ENCODE results near the gene SLC6A20.
A peak's percentile ranks its signal among the peaks of the same experiment; 100 is the strongest.
"Not testable (repeated sequence)": the region's sequence is repeated elsewhere in the genome, so short reads cannot be mapped to it uniquely, and the experiment has no call there.

The SLC6A20 gene

GRCh38 chr3:45777111-45777745 is 19.1 kb downstream of the SLC6A20 start:
- DNase-seq, result no peak

DNA sequence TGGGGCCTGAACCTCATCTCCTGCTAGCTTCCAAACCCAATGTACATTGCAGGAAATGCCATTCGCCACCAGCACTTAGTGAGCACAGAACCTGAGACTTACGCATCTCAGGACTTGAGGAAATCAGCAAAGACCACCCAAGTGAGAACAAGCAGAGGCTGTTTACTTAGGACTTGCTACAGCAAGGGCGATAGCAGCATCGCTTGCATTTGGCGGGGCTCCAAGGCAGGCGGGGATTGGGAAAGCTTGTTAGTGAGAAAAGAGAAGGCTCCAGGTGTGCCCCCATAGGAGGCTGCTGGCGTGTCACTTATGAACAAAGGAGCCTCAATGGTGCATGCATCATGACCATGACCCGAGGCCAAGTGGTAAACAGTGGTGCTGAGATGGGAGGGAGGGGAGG is 19.7 kb downstream of the SLC6A20 start:
- peak; percentile 79 for DNase-seq

GRCh38 chr3:45776301-45776595 is 20.1 kb downstream of the SLC6A20 start:
- no peak for DNase-seq

GRCh38 chr3:45775571-45776300 is 20.6 kb downstream of the SLC6A20 start:
- no peak for DNase-seq

DNA sequence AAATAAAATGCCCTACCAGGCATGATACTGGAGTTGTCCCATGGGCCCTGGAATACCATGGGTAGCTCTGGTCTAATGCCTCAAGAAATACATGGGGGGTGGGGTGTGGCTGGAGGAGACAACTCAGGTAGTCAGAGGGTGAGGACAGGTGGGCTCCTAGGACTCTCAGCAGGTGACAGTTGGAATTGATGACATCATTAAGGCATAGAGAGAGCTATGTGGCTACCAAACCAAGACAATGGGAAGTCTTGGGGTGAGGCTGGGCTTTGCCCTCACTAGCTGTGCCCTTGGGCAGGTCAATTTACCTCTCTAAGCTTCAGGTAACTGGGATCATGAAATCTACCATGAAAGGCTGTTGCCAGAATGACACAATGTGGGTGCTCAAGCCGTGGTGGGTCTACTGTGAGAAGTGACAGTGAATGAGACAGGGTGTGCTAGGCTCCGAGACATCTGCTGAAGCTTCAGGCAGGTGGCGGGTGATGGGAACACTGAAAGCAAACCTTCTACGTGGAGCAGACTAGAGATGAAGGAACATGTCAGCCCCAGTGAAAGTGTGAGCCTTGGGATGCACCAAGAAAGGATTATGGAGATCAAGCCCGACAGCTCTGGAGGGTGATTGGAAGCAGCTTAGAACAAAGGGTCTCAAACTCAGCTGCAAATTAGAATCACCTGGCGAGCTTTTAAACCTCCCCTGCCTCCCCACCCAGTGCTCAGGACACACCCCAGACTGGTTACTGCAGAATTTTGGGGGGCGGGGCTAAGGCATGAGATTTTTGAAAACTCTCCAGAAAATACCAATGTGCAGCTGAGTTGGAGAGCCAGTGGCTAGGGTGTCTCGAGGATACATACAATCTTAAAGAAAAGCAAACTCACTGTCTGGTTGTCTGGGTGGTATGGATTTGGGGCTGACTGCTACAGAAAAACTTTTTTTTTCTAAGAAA is 21.5 kb downstream of the SLC6A20 start:
- DNase-seq, result no peak

- no peak for DNase-seq
Measured at GRCh38 chr3:45773714-45774449, 22.5 kb downstream of the SLC6A20 start.

- no peak for DNase-seq
Measured at GRCh38 chr3:45773072-45773471, 23.3 kb downstream of the SLC6A20 start.

- DNase-seq, result no peak
Measured at GRCh38 chr3:45772341-45773035, 23.8 kb downstream of the SLC6A20 start.

GRCh38 chr3:45771831-45772230 is 24.5 kb downstream of the SLC6A20 start:
- DNase-seq, result no peak

- no peak for DNase-seq
Measured at GRCh38 chr3:45771166-45771775, 25.1 kb downstream of the SLC6A20 start.

GRCh38 chr3:45765958-45766357 is 30.4 kb downstream of the SLC6A20 start:
- no peak for DNase-seq

DNA sequence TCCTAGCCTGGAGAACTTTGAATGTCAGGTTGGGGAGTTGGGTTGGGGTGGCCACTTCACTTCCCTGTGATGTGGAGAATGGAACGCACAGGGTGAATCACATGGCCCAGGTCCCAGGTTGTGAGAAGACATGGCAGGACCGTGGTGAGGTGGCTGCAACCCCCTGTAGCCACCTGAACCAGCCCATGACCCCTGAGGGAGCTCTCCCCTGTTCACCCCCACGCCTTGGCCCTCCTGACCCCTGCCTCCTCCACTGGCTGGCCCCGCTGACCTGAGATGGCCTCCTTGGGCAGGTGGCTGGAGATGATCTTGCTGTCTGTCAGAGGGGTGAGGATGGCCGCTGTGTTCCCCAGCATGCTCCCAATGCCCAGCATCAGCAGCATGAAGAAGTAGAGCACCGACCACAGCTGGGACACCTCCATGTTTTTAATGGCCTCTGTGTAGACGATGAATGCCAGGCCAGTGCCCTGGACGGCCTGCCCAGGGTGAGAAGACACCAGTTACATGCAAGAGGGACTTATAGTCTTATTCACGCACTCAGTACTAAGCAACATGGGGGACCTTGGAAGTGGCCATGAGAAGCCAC is 31.0 kb downstream of the SLC6A20 start:
- no peak for DNase-seq

DNA sequence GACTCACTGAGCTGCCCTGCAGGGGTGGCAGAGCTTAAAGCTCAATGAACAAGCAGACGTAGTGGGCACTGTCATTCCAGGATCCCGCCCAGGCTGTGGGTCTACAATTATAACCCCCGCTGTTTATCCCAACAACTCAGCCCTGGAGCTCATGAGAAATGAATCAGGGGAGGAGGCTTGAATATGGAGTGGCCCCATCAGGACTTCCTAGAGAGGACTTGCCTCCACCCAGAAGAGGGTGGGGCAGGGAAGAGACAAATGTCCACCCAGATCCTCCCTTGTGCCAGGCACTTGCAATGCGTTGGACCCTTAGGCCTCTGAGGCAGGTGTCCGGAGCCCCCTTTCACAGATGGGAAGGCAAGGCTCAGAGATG is 33.0 kb downstream of the SLC6A20 start:
- no peak for DNase-seq

- no peak for DNase-seq
Measured at GRCh38 chr3:45762647-45763302, 33.6 kb downstream of the SLC6A20 start.

DNA sequence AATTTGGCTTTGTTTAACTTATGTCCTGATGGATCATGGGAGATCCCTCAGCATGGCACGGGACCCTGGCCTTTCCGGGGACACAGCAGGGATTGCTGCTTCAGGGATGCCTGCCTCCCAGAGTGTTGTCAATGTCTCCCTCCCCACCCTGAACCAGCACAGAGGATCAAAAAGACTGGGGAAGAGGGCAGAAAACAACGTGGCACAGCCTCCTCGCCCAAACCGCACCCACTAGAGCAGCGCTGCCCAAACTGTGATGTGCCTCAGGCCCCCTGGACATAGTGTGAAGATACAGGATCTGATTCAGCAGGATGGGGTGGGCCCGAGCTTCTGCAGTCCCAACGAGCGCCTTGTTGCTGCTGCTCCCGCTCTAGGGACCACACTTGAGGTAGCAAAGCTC is 34.5 kb downstream of the SLC6A20 start:
- DNase-seq, result no peak

DNA sequence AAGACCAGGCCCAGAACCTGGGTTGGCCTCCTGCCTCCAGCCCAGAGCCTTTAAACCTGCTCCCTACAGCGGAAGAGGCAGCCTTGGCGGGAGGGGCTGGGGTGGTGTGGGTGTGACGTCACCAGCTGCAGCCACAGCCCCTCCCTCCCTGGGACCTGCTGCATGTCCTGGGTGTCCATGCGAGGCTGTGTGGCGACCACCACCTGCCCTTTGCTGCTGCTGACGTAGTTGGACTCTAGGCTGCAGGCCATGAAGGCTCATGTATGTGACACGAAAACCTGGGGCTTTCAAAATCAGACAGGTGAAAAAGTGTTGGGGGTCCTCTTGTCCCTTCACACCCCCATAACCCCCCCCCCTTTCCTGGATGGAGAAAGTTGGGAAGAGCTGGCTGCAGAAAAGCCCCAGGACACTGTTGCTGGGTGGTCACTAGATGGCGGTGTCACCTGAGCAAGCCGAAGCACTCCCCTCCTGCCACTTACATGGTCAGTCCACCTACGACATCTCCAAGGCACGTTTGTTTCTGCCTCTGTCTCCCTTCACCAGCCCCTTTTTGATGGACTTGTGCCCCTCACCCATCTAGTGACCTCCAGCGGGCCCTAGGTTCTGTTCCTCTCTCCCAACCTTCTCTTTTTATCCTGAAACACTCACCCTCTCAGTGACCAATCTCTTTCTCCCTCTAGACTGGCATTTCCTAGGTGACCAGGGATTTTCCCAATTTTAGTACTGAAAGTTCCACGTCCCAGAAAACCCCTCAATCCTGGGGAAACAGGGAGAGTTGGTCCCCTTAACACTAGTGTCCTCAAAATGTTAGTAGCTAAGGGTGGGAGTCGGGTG is 35.2 kb downstream of the SLC6A20 start:
- DNase-seq, result peak; percentile 63

GRCh38 chr3:45759851-45760250 is 36.5 kb downstream of the SLC6A20 start:
- no peak for DNase-seq

- no peak for DNase-seq
Measured at GRCh38 chr3:45758871-45759270, 37.5 kb downstream of the SLC6A20 start.

- DNase-seq, result not testable (repeated sequence)
Measured at GRCh38 chr3:45757141-45757540, 39.2 kb downstream of the SLC6A20 start.

- no peak for DNase-seq
Measured at GRCh38 chr3:45756055-45756454, 40.3 kb downstream of the SLC6A20 start.
